ENCODE results near the gene SLC6A1. TPM values are rescaled to one million over a fixed set of nuclear protein-coding genes. Genes with fewer than 3 reads are reported as not detected.

SLC6A1 gene
- total RNA-seq, 1 experiment from 2014 or later, result not detected

DNA sequence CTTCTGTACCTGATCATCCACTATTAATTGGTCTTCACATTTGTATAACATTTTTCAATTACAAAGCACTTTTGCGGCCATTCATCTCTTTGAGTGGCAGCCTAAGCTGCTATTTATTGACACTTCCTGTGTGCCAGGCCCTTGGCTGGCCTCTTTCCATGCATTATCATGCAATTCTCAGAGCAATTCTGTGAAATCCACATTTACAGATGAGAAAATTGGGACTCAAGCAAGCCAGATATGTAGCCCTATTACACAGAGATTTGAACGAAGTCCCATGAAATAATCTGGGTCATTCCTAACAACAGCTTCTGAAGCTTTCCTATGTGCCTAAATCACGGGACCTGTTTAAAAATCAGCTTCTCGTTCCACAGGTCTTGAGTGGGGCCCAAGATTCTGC is 17.4 kb downstream of the SLC6A1 start:
- Histone ChIP-seq H3K79me2 (ENCODE audit: insufficient read depth, low read length) (no peaks in the 10 kb centered on the region), H3K9me3 (ENCODE audit: control insufficient read depth in 1 of 2, insufficient read depth in 1 of 2, low read depth in 1 of 2, low read length in 2 of 2) (no peaks in the 10 kb centered on the region), H3K4me1 (ENCODE audit: control insufficient read depth in 1 of 2, insufficient read depth in 2 of 2, low read length in 2 of 2) (no peaks in the 10 kb centered on the region), H3K9me2 (ENCODE audit: insufficient read depth) (no peaks in the 10 kb centered on the region), H3K4me3 (replicated peaks in 1 of 2; ENCODE audit: low read depth in 1 of 2, low read length in 2 of 2) (no peak overlapping the region), H3K9ac (ENCODE audit: low read length) (no peak overlapping the region), H3K4me2 (ENCODE audit: low read length) (no peak overlapping the region), H4K20me1 (ENCODE audit: insufficient read depth) (no peaks in the 10 kb centered on the region), H3K36me3 (ENCODE audit: control insufficient read depth in 1 of 2, insufficient read depth in 2 of 2, low read length in 2 of 2) (no peaks in the 10 kb centered on the region), H2AFZ (ENCODE audit: low read depth, low read length, poor library complexity, severe bottlenecking) (no peak overlapping the region), H3K27ac (ENCODE audit: low read depth, low read length) (no peak overlapping the region), H3K27me3 (ENCODE audit: insufficient read depth, low read length) (peaks cover 16% of the 10 kb centered on the region; the same call in 1 of the 2 replicates)
- DNase-seq (ENCODE audit: low read depth, low spot score) (no peak), ATAC-seq (no peak)
- CTCF ChIA-PET, result no interaction called here
- TF ChIP-seq SIN3A (IDR thresholded peaks at IDR 0.05; ENCODE audit: low read depth) (no peak), ZFX (IDR thresholded peaks at IDR 0.05) (no peak), SP1 (IDR thresholded peaks at IDR 0.05; ENCODE audit: low read depth) (no peak), RAD21 (IDR thresholded peaks at IDR 0.05; ENCODE audit: low read depth) (no peak), EGR1 (IDR thresholded peaks at IDR 0.05; ENCODE audit: low read depth) (no peak), REST (IDR thresholded peaks at IDR 0.05; ENCODE audit: low read depth) (no peak), SRF (IDR thresholded peaks at IDR 0.05; ENCODE audit: low read depth) (no peak), ELF1 (IDR thresholded peaks at IDR 0.05; ENCODE audit: borderline replicate concordance, low read depth) (no peak), POLR2A (IDR thresholded peaks at IDR 0.05; ENCODE audit: borderline replicate concordance, extremely low read depth, insufficient read depth, insufficient read length) (no peak), EZH2 (IDR thresholded peaks at IDR 0.05) (no peak), CEBPB (IDR thresholded peaks at IDR 0.05; ENCODE audit: low read depth) (no peak), TCF7L2 (IDR thresholded peaks at IDR 0.05; ENCODE audit: borderline replicate concordance, extremely low read depth, insufficient read depth, insufficient read length) (no peak), ZNF274 (IDR thresholded peaks at IDR 0.05; ENCODE audit: low read depth, low read length) (no peak), MAX (IDR thresholded peaks at IDR 0.05) (no peak), EZH2phosphoT487 (IDR thresholded peaks at IDR 0.05; ENCODE audit: borderline replicate concordance) (no peak), YY1 (IDR thresholded peaks at IDR 0.05; ENCODE audit: extremely low read depth, insufficient replicate concordance, low read depth, low read length) (no peak), CTCF (IDR thresholded peaks at IDR 0.05 in 2 of 3, conservative IDR thresholded peaks at IDR 0.05 in 1 of 3; ENCODE audit: borderline replicate concordance in 1 of 3, insufficient read depth in 1 of 3, low read depth in 2 of 3, low read length in 2 of 3) (no peak), CBX3 (IDR thresholded peaks at IDR 0.05; ENCODE audit: low read depth) (no peak), JUND (IDR thresholded peaks at IDR 0.05) (no peak), POLR2AphosphoS5 (IDR thresholded peaks at IDR 0.05; ENCODE audit: low read depth, low read length) (no peak)
- RAD21 ChIA-PET (ENCODE audit: low non-redundant PET in 1 of 2, low total read pairs in 2 of 2, uncharacterized antibody in 2 of 2, unreplicated experiment in 2 of 2), result no interaction called here
- POLR2A ChIA-PET, result no interaction called here
- no TSS peak for BruUV-seq (replicated peaks)
- intact Hi-C loops (cut with micrococcal nuclease), result no loop called here

All from HCT116 (cell line).